Nephron progenitor cell (in vitro differentiated cells): ENCODE measurements around the gene GHRH.

Source experiments
- DNase-seq: peaks from one replicate; pipeline ENCODE4 v3.0.0; 2021
- H3K27ac Mint-ChIP-seq: 2 replicates; pipeline ENCODE4 v1.8.0; 2021; ENCODE audit warnings: mild to moderate bottlenecking, moderate library complexity, mixed read lengths
- H3K27me3 Mint-ChIP-seq: 2 replicates; pipeline ENCODE4 v1.8.0; 2021; ENCODE audit warnings: mild to moderate bottlenecking, low read depth, mixed read lengths; ENCODE audit not compliant: poor library complexity
- H3K36me3 Mint-ChIP-seq: 2 replicates; pipeline ENCODE4 v1.8.0; 2021; ENCODE audit warnings: low read depth, mixed read lengths
- H3K4me1 Mint-ChIP-seq: 2 replicates; pipeline ENCODE4 v1.8.0; 2021; ENCODE audit warnings: mixed read lengths
- H3K4me3 Mint-ChIP-seq: 2 replicates; pipeline ENCODE4 v1.8.0; 2021; ENCODE audit warnings: mild to moderate bottlenecking, moderate library complexity, mixed read lengths
- H3K9me3 Mint-ChIP-seq: 2 replicates; pipeline ENCODE4 v1.8.0; 2021; ENCODE audit warnings: mild to moderate bottlenecking, moderate library complexity, mixed read lengths
- TF ChIP-seq, protein P1 (sequence below): fragments of 200-600 bp; sonication (generic); IDR thresholded peaks from 2 replicates; pipeline ENCODE4 v1.5.0; 2021; ENCODE audit warnings: antibody characterized with exemption

GHRH gene

DNA sequence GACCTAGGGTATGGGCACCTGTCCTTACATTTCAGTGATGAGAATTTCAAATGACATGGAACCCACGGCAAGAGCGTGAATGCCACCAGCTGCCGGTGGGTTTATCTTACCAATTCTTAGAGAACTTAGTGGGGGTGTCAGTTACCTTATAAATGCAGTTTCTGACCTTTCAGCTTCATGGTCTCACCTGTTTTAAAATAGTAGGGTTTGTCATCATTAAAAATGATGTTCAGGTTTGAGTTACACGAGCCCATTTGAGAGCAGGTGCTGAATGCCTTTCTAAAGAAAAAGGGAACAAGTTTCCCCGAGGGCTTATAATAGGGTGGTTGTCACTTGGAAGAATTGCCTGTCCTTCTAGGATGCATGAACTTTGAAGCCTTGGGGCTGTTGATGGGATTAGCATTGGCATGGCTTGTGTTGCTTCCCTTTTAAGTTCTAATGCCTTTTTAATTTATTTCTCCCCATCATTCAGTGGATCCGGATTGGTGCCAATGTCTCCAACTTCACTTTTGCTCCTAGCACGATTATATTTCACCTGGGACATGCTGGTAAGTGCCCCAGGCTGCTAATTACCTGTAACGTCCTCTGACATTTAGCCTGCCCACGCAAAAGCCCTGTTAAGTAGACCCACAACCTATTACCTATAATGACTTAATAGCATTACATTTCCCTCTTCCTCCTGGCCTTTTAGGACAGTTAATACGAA lies 27.9 kb downstream of the GHRH start:
- Mint-ChIP-seq H3K27ac (peak overlapping the region; percentile 11), H3K4me1 (peaks cover 8% of the 10 kb centered on the region), H3K27me3 (no peaks in the 10 kb centered on the region), H3K4me3 (no peak overlapping the region), H3K9me3 (no peaks in the 10 kb centered on the region), H3K36me3 (peaks cover 88% of the 10 kb centered on the region)
- no peak for DNase-seq
- TF ChIP-seq, protein P1, sequence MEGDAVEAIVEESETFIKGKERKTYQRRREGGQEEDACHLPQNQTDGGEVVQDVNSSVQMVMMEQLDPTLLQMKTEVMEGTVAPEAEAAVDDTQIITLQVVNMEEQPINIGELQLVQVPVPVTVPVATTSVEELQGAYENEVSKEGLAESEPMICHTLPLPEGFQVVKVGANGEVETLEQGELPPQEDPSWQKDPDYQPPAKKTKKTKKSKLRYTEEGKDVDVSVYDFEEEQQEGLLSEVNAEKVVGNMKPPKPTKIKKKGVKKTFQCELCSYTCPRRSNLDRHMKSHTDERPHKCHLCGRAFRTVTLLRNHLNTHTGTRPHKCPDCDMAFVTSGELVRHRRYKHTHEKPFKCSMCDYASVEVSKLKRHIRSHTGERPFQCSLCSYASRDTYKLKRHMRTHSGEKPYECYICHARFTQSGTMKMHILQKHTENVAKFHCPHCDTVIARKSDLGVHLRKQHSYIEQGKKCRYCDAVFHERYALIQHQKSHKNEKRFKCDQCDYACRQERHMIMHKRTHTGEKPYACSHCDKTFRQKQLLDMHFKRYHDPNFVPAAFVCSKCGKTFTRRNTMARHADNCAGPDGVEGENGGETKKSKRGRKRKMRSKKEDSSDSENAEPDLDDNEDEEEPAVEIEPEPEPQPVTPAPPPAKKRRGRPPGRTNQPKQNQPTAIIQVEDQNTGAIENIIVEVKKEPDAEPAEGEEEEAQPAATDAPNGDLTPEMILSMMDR = no peak

DNA sequence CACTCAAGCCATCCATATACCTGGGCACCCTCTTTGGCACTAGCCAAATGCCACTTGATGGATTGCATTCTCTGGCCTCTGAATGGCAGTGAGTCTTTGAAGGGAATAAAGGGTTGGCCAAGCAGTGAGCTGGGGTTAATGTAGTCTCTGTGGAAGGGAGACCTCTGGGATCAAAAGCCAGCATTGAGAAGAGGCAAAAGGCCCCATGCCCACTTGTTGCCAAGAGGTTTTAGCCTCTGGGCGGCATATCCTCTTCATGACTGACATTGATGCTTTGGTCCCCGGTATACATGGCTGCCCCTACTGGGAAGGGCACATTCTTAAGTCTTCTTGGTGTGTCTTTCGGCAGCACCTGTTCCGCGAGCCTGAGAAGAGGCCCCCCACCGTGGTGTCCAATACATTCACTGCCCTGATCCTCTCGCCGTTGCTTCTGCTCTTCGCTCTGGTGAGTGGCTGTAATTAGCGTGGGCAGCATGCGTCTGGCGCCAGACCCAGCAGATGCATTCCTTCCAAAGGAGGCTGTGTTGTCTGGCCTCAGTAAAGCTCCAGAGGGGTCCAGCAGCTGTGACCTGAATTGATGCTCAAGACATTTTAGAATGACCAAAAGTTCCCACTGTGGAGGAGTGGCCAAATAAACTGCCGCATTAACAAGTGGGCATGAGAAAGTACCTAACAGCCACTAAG lies 29.5 kb downstream of the GHRH start:
- peaks cover 12% of the 10 kb centered on the region for H3K4me1 Mint-ChIP-seq
- H3K9me3 Mint-ChIP-seq = no peaks in the 10 kb centered on the region
- DNase-seq = no peak
- H3K36me3 Mint-ChIP-seq = peaks cover 88% of the 10 kb centered on the region
- H3K27me3 Mint-ChIP-seq = no peaks in the 10 kb centered on the region
- TF ChIP-seq, protein P1 = no peak
- no peak overlapping the region for H3K27ac Mint-ChIP-seq
- H3K4me3 Mint-ChIP-seq = no peak overlapping the region

DNA sequence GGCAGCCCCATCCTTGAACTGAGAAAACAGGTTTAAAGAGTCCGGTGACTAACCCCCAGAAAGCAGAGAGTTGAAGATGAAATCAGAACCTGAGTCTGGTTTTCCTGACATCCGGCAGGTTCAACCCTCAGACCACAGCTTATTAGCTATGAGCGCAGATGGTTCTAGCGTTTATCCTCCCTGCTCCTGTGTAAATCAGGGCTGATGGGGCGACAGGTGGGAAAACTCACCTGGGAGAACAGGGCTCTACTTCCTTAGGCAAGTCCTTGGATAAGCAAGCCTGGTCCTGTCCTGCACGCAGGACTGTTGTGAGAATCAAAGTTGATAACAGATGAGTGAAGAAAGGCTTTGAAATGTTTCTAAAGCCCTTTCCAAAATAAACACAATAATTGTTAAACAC lies 31.4 kb downstream of the GHRH start:
- H3K27ac Mint-ChIP-seq = no peak overlapping the region
- peaks cover 12% of the 10 kb centered on the region for H3K4me1 Mint-ChIP-seq
- H3K36me3 Mint-ChIP-seq = peaks cover 82% of the 10 kb centered on the region
- no peaks in the 10 kb centered on the region for H3K9me3 Mint-ChIP-seq
- no peaks in the 10 kb centered on the region for H3K27me3 Mint-ChIP-seq
- TF ChIP-seq, protein P1 = no peak
- H3K4me3 Mint-ChIP-seq = no peak overlapping the region
- DNase-seq = no peak

DNA sequence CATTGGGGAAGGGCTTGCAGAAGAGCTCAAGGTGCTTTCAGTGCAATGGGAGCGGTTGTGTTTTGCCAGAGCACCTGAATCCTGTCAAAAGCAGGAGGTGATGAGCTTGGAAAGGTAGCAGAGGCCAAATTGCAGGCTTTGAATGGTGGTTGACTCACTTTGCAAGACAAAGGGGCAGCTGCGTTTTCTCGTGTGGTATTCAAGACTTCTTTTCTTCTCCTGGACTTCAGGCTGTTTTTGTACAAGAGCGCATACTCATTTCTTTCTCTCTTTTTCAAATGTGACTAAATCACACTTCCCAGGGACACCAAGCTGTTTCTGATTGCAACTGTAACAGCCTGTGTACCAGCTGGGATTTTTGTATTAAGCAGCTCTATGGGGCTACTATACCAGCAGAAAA lies 32.3 kb downstream of the GHRH start:
- TF ChIP-seq, protein P1 = no peak
- Mint-ChIP-seq H3K9me3 (no peaks in the 10 kb centered on the region), H3K27ac (peak overlapping the region; percentile 3), H3K36me3 (peaks cover 82% of the 10 kb centered on the region), H3K4me1 (peaks cover 8% of the 10 kb centered on the region), H3K27me3 (no peaks in the 10 kb centered on the region), H3K4me3 (no peak overlapping the region)
- DNase-seq = no peak

- Mint-ChIP-seq H3K4me3 (no peak overlapping the region), H3K4me1 (peaks cover 8% of the 10 kb centered on the region), H3K36me3 (peaks cover 82% of the 10 kb centered on the region), H3K27ac (no peak overlapping the region), H3K9me3 (no peaks in the 10 kb centered on the region), H3K27me3 (no peaks in the 10 kb centered on the region)
- TF ChIP-seq, protein P1 = no peak
- no peak for DNase-seq
Observed at GRCh38 chr20:37228656-37229055, 33.0 kb downstream of the GHRH start.

DNA sequence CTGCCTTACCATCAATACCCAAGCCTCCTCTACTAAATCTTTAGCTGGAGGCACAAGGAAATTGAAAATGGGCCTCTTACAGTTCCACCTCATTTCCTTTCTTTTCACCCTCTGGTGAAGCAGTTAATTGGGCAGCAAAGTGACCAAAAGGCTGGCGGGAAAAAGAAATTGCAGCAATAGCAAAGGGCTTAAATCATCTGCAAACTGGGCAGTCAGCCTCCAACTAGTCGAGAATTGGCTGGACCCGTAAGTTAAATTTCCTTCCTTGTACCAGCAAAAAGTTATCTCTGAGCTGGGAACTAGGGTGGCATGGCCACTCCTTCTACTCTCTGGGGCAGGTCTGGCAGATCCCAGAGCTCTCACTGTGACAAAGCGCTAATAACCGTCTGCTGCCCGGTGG lies 33.5 kb downstream of the GHRH start:
- DNase-seq = no peak
- TF ChIP-seq, protein P1 = no peak
- H3K36me3 Mint-ChIP-seq = peaks cover 85% of the 10 kb centered on the region
- no peak overlapping the region for H3K27ac Mint-ChIP-seq
- H3K4me1 Mint-ChIP-seq = peaks cover 8% of the 10 kb centered on the region
- H3K9me3 Mint-ChIP-seq = no peaks in the 10 kb centered on the region
- H3K4me3 Mint-ChIP-seq = no peak overlapping the region
- no peaks in the 10 kb centered on the region for H3K27me3 Mint-ChIP-seq
